PFSK-1 (cell line): Measurements from ENCODE around the gene RHOV.

Experiments used
- FOXP2 ChIP-seq: optimal IDR thresholded peaks from 2 replicates; pipeline ENCODE3; 2011; ENCODE audit warnings: borderline replicate concordance, control low read depth, inconsistent platforms; ENCODE audit not compliant: insufficient read depth; ENCODE audit errors: extremely low read length, extremely low read depth
- POLR2AphosphoS5 ChIP-seq: IDR thresholded peaks from 2 replicates; pipeline ENCODE4 v1.6.1; 2012; ENCODE audit warnings: low read depth, mild to moderate bottlenecking, control low read depth, low read length, moderate library complexity
- REST ChIP-seq, 2 experiments: IDR thresholded peaks; 2 replicates each; pipeline versions ENCODE4 v1.6.1 to v1.8.0; 2011 to 2012; ENCODE audit warnings: low read depth in 2 of 2, low read length in 2 of 2, control low read depth in 1 of 2, inconsistent platforms in 1 of 2, mild to moderate bottlenecking in 1 of 2, moderate library complexity in 1 of 2; ENCODE audit not compliant: insufficient read depth in 1 of 2
- SIN3A ChIP-seq: IDR thresholded peaks from 2 replicates; pipeline ENCODE4 v1.6.1; 2012; ENCODE audit warnings: mild to moderate bottlenecking, low read length, moderate library complexity, borderline replicate concordance; ENCODE audit not compliant: insufficient read depth
- TAF1 ChIP-seq: IDR thresholded peaks from 2 replicates; pipeline ENCODE4 v1.6.1; 2012; ENCODE audit warnings: low read length, control low read depth, borderline replicate concordance; ENCODE audit not compliant: insufficient read depth

The RHOV gene

DNA sequence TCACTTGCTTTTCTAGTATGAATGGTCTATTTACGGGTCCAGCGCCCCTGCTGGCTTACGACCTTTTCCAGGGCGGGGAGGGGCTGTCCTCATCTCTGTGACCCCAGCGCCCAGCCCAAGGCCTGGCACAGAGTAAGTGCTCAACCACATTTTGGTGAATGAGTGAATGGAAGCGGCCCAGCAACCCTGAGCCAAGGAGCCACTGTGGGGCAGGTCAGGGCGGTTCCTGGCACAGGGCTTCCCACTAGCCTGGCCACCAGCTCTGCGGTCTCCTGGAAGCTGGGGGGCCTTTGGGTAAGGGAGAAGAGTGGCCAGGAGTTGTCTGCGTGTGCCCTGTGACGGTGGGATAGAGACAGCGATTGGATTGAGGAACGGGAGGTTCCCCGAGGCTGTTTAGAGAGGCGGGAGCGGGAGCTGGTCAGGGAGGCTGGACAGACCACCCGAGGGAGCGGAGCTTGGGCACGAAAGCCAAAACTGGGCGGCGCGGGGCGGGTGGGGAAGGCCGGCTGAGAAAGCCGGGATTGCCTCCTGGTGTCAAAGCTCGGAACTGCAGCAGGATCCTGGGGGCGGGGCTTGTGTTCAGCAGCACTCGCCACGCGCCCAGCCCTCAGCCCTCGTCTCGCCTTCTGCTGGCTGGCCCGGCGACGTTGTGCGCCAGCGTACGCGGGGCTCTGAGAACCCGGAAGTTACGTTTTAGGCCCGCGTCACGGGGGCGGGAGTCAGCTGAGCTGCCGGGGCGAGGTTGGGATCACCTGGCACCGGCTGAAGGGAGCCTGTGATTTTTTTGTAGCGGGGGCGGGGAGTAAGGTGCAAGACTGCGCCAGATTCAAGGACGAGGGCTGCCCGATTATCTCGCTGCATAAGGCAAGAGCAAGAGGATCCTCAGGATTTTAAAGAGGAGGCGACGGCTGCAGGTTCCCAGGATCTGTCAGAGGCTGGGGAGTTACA lies 20.0 kb upstream of the RHOV start, which contains the start of gene VPS18:
VPS18 (plus strand) TSS at position 718 of the 948 bp plus-strand sequence. CDS start 319 bp downstream, outside the sequence.
- TF ChIP-seq POLR2AphosphoS5 (peak; percentile 77; the same call in 1 of the 2 replicates), SIN3A (peak; percentile 93; the same call in 1 of the 2 replicates), REST (IDR thresholded peaks at IDR 0.05; ENCODE audit: insufficient read depth in 1 of 2, low read depth in 2 of 2, low read length in 2 of 2) (no peak), TAF1 (no peak), FOXP2 (peak; percentile 93)

DNA sequence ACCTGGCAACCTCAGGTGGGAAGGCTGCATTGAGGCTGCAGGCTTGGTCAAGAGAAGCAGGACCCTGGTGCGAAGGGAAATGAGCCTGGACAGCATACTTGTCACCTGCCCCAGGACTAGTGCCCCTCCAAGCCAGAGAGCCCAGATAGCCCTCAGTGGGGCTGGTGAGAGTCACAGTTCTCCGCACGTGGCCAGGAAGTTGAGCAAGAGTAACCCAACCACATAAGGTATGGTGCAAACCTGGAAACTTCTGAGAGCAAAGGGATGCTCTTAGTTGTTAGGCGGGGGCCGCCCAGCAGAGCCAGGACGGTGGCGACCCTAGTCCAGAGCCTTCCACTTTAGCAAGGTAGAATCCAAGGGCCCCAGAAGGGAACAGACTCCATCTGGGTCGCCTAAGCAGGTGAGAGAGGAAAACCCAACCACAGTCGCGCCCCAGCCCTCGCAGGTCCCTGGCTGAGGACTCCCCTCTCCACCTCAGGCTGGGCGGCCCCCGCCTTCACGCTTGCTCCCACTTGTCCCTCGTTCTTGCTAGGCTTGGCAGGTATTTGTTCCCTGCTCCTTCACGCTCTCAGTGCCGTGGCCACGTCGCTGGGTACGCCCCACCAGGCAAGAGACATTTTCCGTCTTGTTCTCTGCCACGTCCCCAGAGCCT lies 19.1 kb upstream of the RHOV start:
- TF ChIP-seq SIN3A (no peak), FOXP2 (no peak), REST (IDR thresholded peaks at IDR 0.05; ENCODE audit: insufficient read depth in 1 of 2, low read depth in 2 of 2, low read length in 2 of 2) (no peak), TAF1 (no peak), POLR2AphosphoS5 (no peak)

GRCh38 chr15:40892447-40893012 lies 18.5 kb upstream of the RHOV start:
- no peak for TF ChIP-seq FOXP2
- no peak for TF ChIP-seq TAF1
- no peak for TF ChIP-seq POLR2AphosphoS5
- no peak for TF ChIP-seq SIN3A
- TF ChIP-seq REST (IDR thresholded peaks at IDR 0.05; ENCODE audit: insufficient read depth in 1 of 2, low read depth in 2 of 2, low read length in 2 of 2) = no peak

DNA sequence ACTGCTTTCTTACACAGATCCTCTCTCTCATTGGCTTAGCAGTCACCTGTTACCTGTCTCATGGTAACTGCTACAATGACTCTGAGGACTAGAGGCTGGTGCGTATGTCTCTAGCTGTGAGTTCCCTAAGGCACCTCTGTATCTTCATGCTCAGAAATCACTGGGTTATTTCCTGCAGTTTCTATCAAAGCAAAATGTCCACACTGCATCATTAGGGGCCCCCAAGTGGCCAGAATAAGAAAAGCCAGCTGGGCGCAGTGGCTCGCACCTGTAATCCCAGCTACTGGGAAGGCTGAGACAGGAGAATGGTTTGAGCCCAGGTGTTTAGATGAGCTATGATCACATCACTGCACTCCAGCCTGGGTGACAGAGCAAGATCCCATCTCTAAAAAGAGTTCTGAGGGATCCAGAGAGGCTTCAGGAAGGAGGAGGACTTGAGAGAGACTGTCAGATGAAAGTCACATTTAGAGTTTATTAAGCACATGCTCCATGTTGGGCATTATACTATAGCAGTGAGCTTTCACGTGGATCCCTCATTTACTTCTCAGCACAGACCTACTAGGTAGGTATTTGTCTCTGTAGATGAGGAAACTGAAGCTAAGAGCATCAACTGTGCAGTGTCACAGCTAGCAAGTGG lies 17.9 kb upstream of the RHOV start:
- no peak for TF ChIP-seq POLR2AphosphoS5
- TF ChIP-seq REST (IDR thresholded peaks at IDR 0.05; ENCODE audit: insufficient read depth in 1 of 2, low read depth in 2 of 2, low read length in 2 of 2) = no peak
- TF ChIP-seq FOXP2 = no peak
- no peak for TF ChIP-seq SIN3A
- no peak for TF ChIP-seq TAF1
